Measurements from ENCODE around the gene SLC2A4.
"Not testable (repeated sequence)": the region's sequence is repeated elsewhere in the genome, so short reads cannot be mapped to it uniquely, and the experiment has no call there.

Gene SLC2A4

DNA sequence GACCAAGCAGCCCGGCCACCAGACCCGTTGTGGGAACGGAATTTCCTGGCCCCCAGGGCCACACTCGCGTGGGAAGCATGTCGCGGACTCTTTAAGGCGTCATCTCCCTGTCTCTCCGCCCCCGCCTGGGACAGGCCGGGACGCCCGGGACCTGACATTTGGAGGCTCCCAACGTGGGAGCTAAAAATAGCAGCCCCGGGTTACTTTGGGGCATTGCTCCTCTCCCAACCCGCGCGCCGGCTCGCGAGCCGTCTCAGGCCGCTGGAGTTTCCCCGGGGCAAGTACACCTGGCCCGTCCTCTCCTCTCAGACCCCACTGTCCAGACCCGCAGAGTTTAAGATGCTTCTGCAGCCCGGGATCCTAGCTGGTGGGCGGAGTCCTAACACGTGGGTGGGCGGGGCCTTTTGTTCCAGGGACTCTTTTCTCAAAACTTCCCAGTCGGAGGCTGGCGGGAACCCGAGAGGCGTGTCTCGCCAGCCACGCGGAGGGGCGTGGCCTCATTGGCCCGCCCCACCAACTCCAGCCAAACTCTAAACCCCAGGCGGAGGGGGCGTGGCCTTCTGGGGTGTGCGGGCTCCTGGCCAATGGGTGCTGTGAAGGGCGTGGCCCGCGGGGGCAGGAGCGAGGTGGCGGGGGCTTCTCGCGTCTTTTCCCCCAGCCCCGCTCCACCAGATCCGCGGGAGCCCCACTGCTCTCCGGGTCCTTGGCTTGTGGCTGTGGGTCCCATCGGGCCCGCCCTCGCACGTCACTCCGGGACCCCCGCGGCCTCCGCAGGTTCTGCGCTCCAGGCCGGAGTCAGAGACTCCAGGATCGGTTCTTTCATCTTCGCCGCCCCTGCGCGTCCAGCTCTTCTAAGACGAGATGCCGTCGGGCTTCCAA lies at the start of gene SLC2A4:
Gene SLC2A4, plus strand, starts transcription at position 645 of the 879 bp plus-strand sequence. Its CDS starts 217 bp downstream, at position 862.
- peak; percentile 92 for DNase-seq (ENCODE audit: low spot score)

GRCh38 chr17:7232114-7232513 lies 49.4 kb upstream of the SLC2A4 start:
- DNase-seq (ENCODE audit: low spot score): no peak

DNA sequence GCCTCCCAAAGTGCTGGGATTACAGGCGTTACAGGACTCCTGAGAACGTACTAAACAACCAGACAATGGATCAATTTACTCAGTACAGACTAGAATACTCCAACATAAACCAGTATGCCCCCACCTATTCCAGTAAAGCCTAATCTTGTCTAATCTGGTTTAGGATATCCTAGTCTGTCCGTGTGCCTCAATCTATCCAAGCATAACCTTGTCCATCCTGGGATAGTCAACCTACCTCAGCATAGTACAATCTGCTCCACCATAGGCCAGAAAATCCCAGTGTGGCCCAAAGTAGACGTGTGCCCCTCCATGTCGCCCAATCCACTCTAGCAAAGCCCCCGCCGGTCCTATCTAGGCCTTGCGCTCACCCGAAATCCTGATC lies 47.8 kb upstream of the SLC2A4 start:
- no peak for DNase-seq (ENCODE audit: low spot score)

- peak; percentile 97 for DNase-seq (ENCODE audit: low spot score)
Measured at GRCh38 chr17:7234083-7234951, 47.2 kb upstream of the SLC2A4 start, which contains the start of gene DVL2. Gene DVL2 (minus strand): TSS chr17:7234517. CDS start chr17:7234262, 255 bp downstream.

GRCh38 chr17:7235693-7236665 lies 45.5 kb upstream of the SLC2A4 start:
- DNase-seq (ENCODE audit: low spot score): no peak

GRCh38 chr17:7236808-7237207 lies 44.7 kb upstream of the SLC2A4 start:
- DNase-seq (ENCODE audit: low spot score): no peak

- DNase-seq (ENCODE audit: low spot score): no peak
Measured at GRCh38 chr17:7237266-7237760, 44.2 kb upstream of the SLC2A4 start.

DNA sequence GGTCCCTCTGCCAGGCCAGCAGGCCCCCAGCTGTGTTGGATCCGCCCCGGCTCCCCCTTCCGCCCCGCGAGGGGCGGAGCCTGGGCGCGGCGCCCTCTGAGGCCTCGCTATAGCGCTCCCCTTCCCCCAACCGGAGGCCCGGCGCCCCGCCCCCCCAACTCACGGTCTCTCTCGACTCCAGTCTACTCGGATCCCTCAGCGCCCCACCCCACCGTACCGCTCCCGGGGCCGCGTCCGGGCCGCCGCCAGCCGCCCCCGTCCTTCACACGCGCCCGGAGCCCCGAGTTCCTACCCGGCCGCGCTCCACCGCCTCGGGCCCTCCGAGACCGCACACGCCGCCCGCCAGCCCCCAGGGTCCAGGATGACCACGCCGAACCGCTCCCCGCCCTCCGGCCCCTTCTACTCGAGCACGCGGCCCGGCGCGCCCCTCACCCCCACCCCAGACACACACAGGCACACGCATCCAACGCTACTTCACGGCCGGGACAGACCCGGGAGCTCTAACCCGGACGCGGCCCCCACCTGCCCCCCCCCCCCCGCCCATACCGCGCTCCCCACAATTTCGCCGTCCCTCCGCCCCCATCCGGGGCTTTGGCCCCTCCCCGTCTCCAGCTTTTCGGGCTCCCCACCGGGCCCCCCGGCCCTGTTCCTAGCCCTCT lies 43.6 kb upstream of the SLC2A4 start:
- no peak for DNase-seq (ENCODE audit: low spot score)

GRCh38 chr17:7238420-7239090 lies 43.0 kb upstream of the SLC2A4 start:
- no peak for DNase-seq (ENCODE audit: low spot score)

GRCh38 chr17:7239091-7240027 lies 42.2 kb upstream of the SLC2A4 start, which contains the start of gene PHF23:
Gene PHF23 (minus strand): TSS chr17:7239457. CDS start chr17:7239279, 178 bp downstream.
- peak; percentile 99 for DNase-seq (ENCODE audit: low spot score)

DNA sequence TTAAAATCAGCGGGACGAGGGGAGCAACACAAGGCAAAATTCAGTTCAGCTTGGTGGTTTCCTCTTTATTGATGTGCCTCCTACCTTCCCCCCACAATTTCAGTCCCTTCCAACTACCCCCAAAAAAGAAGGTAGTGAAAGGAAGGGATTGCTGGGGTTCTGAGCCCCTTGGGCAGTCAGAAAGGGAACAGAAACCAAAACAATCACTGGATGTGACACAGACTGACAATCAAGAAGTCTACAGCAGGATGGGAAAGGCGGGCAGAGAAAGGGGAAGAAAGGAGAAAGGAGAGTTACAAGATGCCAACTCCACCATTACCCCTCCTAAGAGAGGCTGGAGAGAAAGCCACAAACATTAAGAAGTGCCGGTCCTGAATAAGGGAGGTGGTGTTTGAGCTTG lies 41.1 kb upstream of the SLC2A4 start:
- no peak for DNase-seq (ENCODE audit: low spot score)

GRCh38 chr17:7241090-7241733 lies 40.3 kb upstream of the SLC2A4 start:
- DNase-seq (ENCODE audit: low spot score): no peak

DNA sequence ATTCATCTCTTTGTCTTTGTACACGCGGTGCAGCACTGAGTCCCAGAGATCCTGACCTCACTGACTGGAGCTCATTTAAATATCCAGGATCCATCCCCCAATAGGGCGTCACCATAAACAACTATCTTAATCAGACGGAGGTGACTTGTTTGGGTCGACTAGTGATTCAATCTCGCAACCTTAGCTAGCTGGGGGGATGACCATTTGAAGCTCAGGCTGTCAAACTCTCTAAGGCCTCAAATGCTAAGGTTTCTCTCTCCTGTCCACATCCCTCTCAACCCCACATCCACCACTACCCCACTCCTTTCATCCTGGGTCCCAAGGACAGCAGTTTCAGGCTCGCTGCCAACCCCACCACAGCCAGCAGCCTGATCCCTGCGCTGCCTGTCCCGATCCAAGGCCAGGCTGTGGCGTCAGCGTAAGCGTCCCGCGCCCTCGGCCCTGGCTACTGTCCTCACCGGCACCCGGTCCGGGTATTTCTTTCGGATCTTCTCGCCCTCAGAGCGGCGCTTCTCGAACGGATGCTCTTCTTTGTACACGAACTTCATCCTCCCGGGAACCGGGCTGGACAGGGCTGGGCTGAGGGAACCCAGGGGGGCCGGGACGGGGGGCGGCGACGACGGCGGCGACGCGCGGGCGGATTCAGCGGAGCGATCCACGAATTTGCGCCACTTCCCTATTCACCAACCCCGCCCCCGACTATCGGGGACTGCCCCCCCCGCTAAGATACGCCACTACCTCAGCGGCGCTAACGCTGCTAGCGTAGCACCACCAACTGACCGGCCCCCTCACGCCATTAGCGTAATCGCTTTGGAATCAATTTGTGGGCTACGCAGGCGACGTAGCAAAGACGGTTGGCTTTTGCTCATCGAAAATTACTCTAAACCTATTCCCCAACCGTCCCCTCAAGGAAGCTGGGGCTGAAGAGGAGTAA lies 39.5 kb upstream of the SLC2A4 start, which contains the start of gene GABARAP:
Gene GABARAP, minus strand, starts transcription at position 667 of the 934 bp plus-strand sequence. Its CDS starts 119 bp downstream, at position 548.
- peak; percentile 98 for DNase-seq (ENCODE audit: low spot score)

- peak; percentile 98 for DNase-seq (ENCODE audit: low spot score)
Measured at GRCh38 chr17:7242717-7243452, 38.6 kb upstream of the SLC2A4 start.

- no peak for DNase-seq (ENCODE audit: low spot score)
Measured at GRCh38 chr17:7243453-7243729, 38.1 kb upstream of the SLC2A4 start.

DNA sequence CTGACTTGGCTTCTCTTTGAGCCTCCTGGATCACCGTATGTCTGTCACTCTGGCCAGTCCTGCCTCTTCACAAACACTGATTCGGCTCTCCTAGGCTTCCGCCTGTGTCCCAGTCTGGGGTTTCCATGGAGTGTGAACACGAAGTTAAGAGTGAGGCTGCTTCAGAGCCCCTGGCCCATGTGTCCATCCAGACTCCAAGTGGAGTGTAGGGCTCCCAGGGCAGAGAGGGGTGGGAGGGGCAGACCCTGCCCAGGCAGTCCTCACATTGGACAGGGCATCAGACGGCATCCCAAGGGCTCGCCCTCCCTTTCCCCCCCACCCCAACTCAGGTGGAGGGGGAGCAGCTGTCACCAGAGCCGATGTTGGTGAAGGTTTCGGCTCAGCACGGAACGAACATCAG lies 37.7 kb upstream of the SLC2A4 start:
- DNase-seq (ENCODE audit: low spot score): not testable (repeated sequence)

DNA sequence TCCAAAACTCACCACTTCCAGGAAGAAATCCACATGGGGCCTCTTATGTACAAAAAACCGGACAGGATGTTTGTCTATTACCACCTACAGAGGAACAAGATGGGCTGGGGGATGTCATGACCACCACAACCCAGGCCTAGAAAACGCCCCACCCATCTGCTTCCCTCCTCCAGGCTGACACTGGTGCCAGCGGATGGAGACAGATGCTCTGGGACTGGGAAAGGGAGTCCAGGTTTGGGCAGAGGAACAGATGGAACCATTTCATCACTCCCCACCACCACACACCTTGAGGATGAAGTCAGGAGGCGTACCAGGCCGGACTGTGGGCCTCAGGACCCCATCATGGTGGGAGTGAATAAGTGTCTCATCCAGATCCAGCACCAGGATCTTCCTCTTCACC lies 34.7 kb upstream of the SLC2A4 start:
- no peak for DNase-seq (ENCODE audit: low spot score)

Data from left forelimb (tissue), 1 donor.